HTR-8/SVneo (cell line): ENCODE data around the gene SMIM21.

Experiments
- DNase-seq: peaks from one replicate; pipeline ENCODE4 v3.0.0; 2011; ENCODE audit warnings: low spot score, mixed read lengths; ENCODE audit not compliant: insufficient read length
- FAIRE-seq: peaks from 2 replicates; lab custom pipeline; 2011; peaks lifted over from hg19 to GRCh38; lab: Jason Lieb, UNC

SMIM21 gene

GRCh38 chr18:75427603-75428002, at the start of gene SMIM21:
Gene SMIM21, minus strand, starts transcription at chr18:75427703. Its CDS starts 140 bp downstream, at chr18:75427563.
- DNase-seq = no peak
- FAIRE-seq = no peak

GRCh38 chr18:75475228-75475627, 47.7 kb upstream of the SMIM21 start:
- no peak for FAIRE-seq
- DNase-seq = no peak

- DNase-seq = no peak
- no peak for FAIRE-seq
These were observed 46.8 kb upstream of the SMIM21 start for GRCh38 chr18:75474332-75474731.

GRCh38 chr18:75473316-75473715, 45.8 kb upstream of the SMIM21 start:
- no peak for FAIRE-seq

GRCh38 chr18:75472906-75473305, 45.4 kb upstream of the SMIM21 start:
- FAIRE-seq = no peak
- no peak for DNase-seq

More at GRCh38 chr18:75473316-75473715, 45.8 kb upstream of the SMIM21 start:
- no peak for DNase-seq

- FAIRE-seq (no peak), DNase-seq (no peak)
These were observed 44.9 kb upstream of the SMIM21 start for GRCh38 chr18:75472396-75472795.

GRCh38 chr18:75471850-75472249, 44.3 kb upstream of the SMIM21 start:
- DNase-seq (no peak), FAIRE-seq (no peak)

GRCh38 chr18:75467851-75468250, 40.3 kb upstream of the SMIM21 start:
- FAIRE-seq (no peak), DNase-seq (no peak)

- no peak for DNase-seq
- no peak for FAIRE-seq
These were observed 39.8 kb upstream of the SMIM21 start for GRCh38 chr18:75467281-75467795.

GRCh38 chr18:75464356-75464755, 36.9 kb upstream of the SMIM21 start:
- FAIRE-seq (no peak), DNase-seq (no peak)

GRCh38 chr18:75462178-75462832, 34.8 kb upstream of the SMIM21 start:
- DNase-seq (no peak), FAIRE-seq (no peak)

- no peak for DNase-seq
- no peak for FAIRE-seq
These were observed 28.7 kb upstream of the SMIM21 start for GRCh38 chr18:75456199-75456631.

GRCh38 chr18:75455249-75456198, 28.0 kb upstream of the SMIM21 start:
- no peak for DNase-seq
- no peak for FAIRE-seq

GRCh38 chr18:75454022-75454795, 26.7 kb upstream of the SMIM21 start:
- no peak for FAIRE-seq
- no peak for DNase-seq

- FAIRE-seq (no peak), DNase-seq (no peak)
These were observed 23.4 kb upstream of the SMIM21 start for GRCh38 chr18:75450906-75451305.

- FAIRE-seq = no peak
- no peak for DNase-seq
These were observed 14.4 kb upstream of the SMIM21 start for GRCh38 chr18:75441896-75442295.

GRCh38 chr18:75439348-75439747, 11.8 kb upstream of the SMIM21 start:
- FAIRE-seq (no peak), DNase-seq (no peak)

GRCh38 chr18:75438891-75439290, 11.4 kb upstream of the SMIM21 start:
- DNase-seq (no peak), FAIRE-seq (no peak)

- DNase-seq (no peak), FAIRE-seq (no peak)
These were observed 10.5 kb upstream of the SMIM21 start for GRCh38 chr18:75437979-75438378.

- FAIRE-seq (no peak), DNase-seq (no peak)
These were observed 5.6 kb upstream of the SMIM21 start for GRCh38 chr18:75433098-75433497.
